ENCODE data around the gene CYTH1.

DNA sequence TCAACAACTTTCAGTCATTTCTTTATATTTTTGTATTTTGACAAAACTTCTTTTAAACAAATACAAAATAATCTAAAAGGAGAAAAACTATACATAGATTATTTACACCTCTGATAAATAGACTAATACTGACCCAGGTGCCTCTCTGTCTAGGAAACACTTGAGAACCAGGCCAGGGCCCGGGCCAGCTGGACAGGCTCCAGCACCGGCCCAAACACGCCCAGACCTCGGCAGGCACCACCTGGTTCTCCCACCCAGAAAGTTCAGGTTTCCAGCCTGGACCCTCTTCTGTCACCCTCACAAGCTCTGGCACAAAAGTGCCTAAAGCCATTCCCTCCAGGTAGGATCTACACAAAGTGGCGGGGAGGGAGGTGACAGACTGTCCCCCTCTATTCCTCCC, 107.9 kb downstream of the CYTH1 start:
- TF ChIP-seq, protein P1, sequence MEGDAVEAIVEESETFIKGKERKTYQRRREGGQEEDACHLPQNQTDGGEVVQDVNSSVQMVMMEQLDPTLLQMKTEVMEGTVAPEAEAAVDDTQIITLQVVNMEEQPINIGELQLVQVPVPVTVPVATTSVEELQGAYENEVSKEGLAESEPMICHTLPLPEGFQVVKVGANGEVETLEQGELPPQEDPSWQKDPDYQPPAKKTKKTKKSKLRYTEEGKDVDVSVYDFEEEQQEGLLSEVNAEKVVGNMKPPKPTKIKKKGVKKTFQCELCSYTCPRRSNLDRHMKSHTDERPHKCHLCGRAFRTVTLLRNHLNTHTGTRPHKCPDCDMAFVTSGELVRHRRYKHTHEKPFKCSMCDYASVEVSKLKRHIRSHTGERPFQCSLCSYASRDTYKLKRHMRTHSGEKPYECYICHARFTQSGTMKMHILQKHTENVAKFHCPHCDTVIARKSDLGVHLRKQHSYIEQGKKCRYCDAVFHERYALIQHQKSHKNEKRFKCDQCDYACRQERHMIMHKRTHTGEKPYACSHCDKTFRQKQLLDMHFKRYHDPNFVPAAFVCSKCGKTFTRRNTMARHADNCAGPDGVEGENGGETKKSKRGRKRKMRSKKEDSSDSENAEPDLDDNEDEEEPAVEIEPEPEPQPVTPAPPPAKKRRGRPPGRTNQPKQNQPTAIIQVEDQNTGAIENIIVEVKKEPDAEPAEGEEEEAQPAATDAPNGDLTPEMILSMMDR (IDR thresholded peaks at IDR 0.05): no peak
- no peak for TF ChIP-seq POLR2A (IDR thresholded peaks at IDR 0.05)

Data from Peyer's patch (tissue), 4 donors.